Astrocyte of the spinal cord (primary cell): Measurements from ENCODE around the gene PROX1.

Experiments used
- DNase-seq: peaks from one replicate; pipeline ENCODE4 v3.0.0; 2011; ENCODE audit warnings: low read depth, low spot score
- H3K4me3 ChIP-seq: 2 replicates; pipeline ENCODE4 v1.5.1; 2011; ENCODE audit warnings: low read depth, mild to moderate bottlenecking, low read length, moderate library complexity
- in situ Hi-C: cut with HindIII; loops from 2 replicates; pipeline ENCODE4 v1.10.0; 2017; ENCODE audit warnings: low sequenced_read_pairs
- TF ChIP-seq, protein P1 (sequence below): IDR thresholded peaks from 2 replicates; pipeline ENCODE4 v1.5.1; 2012; ENCODE audit warnings: low read depth, mild to moderate bottlenecking, low read length, inconsistent platforms

PROX1 gene

DNA sequence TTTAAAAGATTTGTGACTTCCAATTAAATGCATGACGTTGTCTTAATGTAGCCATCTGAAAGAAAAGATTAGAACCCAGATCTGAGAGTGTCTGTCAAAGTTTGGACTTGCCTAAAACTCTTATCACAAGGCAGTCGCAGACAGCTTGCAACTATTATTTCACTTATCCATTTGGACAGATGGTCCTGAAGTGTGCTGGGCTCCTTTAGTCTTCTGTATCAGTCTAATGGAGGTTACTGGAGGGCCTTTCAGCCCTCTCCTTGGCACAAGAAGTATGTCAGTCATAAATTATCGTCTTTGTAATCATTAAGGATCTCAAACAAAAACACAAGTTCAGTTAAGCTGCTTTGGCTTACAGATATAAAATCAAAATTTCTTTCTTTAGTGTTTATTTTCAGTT, 15.5 kb downstream of the PROX1 start:
- TF ChIP-seq, protein P1, sequence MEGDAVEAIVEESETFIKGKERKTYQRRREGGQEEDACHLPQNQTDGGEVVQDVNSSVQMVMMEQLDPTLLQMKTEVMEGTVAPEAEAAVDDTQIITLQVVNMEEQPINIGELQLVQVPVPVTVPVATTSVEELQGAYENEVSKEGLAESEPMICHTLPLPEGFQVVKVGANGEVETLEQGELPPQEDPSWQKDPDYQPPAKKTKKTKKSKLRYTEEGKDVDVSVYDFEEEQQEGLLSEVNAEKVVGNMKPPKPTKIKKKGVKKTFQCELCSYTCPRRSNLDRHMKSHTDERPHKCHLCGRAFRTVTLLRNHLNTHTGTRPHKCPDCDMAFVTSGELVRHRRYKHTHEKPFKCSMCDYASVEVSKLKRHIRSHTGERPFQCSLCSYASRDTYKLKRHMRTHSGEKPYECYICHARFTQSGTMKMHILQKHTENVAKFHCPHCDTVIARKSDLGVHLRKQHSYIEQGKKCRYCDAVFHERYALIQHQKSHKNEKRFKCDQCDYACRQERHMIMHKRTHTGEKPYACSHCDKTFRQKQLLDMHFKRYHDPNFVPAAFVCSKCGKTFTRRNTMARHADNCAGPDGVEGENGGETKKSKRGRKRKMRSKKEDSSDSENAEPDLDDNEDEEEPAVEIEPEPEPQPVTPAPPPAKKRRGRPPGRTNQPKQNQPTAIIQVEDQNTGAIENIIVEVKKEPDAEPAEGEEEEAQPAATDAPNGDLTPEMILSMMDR, result no peak
- no peak for DNase-seq
- in situ Hi-C loops, result no loop called here
- no peak overlapping the region for H3K4me3 ChIP-seq

DNA sequence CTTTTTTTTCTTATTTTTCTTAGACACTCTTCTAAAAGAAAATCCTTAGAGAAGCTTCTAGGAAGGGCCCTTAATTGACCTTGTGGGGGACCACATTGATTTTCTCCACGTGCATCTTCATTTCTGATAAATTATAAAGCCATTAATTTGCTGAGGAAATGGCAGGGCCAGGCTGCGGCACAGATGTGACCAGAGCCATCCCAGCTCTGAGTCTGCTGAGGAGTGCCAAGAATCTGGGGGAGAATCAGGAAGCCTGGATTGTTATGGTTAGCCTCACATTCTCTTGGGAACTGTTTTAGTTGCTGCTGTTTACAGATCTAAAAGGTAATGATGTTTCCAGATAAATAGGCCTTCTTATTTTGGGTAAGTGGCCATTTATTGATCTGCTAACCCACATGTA, 16.2 kb downstream of the PROX1 start:
- H3K4me3 ChIP-seq, result no peak overlapping the region
- in situ Hi-C loops, result no loop called here
- TF ChIP-seq, protein P1, result no peak
- no peak for DNase-seq

DNA sequence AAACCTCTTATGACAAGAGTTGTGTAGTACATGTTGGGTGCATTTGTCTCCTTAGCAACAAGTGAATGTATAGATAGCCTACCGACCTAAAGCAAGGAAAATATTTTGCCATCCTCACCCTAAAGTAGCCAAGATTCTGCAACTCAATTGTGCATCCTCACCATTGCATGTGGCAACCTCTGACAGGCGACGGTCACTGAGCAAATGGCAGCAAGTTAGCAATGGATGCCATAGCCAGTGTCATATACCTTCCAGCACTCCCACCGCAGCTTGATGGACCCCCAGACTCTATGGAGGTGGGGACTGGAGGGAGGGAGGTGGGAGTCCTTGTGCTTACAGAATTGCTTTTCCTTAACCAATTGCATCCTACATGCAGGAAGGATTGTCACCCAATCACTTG, 17.0 kb downstream of the PROX1 start:
- H3K4me3 ChIP-seq, result no peak overlapping the region
- in situ Hi-C loops, result no loop called here
- no peak for DNase-seq
- TF ChIP-seq, protein P1, result no peak

DNA sequence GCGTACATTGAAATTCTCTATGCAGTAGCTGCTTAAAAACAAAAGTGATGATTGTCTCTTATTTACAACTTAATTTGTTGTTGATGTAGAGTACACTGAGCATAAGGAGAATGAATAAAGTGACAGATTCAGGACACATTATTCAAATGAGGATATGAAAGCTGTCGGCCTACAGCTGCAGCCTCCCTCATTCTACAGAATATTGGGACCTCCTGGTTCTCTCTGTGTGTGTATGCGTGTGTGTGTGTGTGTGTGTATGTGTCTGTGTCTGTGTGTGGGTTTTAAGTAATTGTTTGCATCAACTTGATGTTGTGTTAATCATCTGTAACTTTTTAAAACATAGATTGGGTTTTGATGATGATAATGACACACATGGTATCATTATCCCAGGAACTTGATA, 17.9 kb downstream of the PROX1 start:
- no peak for DNase-seq
- H3K4me3 ChIP-seq, result no peak overlapping the region
- in situ Hi-C loops, result no loop called here
- TF ChIP-seq, protein P1, result no peak

DNA sequence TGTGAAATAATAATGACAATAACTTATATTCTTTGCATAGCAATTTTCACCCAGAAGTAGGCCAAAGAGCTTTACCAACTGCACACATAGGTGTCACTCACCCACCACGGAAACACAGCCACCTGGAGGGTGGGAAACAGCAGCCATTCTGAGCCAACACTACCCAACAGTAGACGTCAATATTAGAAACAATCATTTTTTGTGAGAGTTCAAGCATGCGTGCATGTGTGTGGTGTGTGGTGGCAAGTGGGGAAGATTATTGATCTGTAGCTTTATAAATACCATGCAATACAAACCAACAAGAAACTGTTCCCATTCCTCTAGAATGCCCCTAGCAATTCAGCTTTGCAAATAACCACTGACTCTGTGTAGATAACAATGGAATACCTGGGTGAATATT, 19.1 kb downstream of the PROX1 start:
- DNase-seq, result no peak
- in situ Hi-C loops, result no loop called here
- TF ChIP-seq, protein P1, result no peak
- H3K4me3 ChIP-seq, result no peak overlapping the region

GRCh38 chr1:214008347-214008746, 20.6 kb downstream of the PROX1 start:
- TF ChIP-seq, protein P1, result no peak
- in situ Hi-C loops, result no loop called here
- no peak for DNase-seq
- no peak overlapping the region for H3K4me3 ChIP-seq
